ENCODE measurements around the gene ASTL. TPM values are rescaled to one million over a fixed set of nuclear protein-coding genes. Genes with fewer than 3 reads are reported as not detected.

Gene ASTL
- total RNA-seq, 1 donor from 2014 or later: not detected

DNA sequence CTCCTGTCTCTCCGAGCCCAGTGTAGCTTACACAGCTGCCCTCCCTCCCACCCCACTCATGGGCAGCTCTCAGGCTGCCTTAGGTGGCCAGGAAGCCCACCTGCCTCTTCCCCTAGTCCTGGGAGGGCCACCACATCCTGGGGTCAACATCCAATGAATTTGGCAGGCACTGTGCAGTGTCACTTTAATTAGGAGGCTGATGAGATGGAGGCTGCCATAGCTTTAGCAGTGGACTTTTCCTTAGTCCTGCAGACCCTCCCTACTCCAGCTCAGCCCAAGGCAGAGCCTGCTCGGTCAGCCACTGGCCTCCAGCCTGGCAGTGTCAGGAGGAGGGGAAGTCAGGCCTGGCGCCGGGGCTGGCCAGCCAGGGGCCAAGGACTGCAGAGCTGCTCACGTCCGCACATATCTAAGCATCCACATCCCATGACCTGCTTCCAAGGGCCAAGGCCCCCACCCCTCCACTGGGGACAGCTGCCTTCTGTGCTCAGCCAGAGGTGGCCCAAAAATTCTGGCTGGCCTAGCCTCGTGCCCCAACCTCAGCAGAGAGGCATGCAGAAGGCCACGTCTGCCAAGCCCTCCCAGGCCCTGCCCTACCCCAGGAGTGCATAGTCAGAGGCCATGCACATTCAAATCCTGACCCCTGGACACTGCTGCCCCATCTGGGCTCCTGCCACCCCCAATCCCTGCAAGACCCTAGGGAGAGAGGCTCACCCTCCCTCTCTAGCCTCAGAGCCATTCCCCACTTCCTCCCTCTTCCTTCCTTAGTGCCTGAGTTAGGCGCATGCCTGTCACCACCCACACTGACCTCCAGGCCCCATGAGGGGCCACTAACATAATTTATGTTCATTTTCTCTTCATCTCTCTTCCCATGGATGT is 55.0 kb downstream of the ASTL start:
- H3K4me3 ChIP-seq (ENCODE audit: low read depth, low read length): no peak overlapping the region
- no peak for DNase-seq (ENCODE audit: low read depth)
- H3K27me3 ChIP-seq (ENCODE audit: control insufficient read depth, insufficient read depth, low read length): no peaks in the 10 kb centered on the region
- TF ChIP-seq, protein P1, sequence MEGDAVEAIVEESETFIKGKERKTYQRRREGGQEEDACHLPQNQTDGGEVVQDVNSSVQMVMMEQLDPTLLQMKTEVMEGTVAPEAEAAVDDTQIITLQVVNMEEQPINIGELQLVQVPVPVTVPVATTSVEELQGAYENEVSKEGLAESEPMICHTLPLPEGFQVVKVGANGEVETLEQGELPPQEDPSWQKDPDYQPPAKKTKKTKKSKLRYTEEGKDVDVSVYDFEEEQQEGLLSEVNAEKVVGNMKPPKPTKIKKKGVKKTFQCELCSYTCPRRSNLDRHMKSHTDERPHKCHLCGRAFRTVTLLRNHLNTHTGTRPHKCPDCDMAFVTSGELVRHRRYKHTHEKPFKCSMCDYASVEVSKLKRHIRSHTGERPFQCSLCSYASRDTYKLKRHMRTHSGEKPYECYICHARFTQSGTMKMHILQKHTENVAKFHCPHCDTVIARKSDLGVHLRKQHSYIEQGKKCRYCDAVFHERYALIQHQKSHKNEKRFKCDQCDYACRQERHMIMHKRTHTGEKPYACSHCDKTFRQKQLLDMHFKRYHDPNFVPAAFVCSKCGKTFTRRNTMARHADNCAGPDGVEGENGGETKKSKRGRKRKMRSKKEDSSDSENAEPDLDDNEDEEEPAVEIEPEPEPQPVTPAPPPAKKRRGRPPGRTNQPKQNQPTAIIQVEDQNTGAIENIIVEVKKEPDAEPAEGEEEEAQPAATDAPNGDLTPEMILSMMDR (IDR thresholded peaks at IDR 0.05; ENCODE audit: insufficient read depth, low read length, poor library complexity, severe bottlenecking): no peak
- H3K36me3 ChIP-seq (ENCODE audit: control insufficient read depth, insufficient read depth, low read length): no peaks in the 10 kb centered on the region

DNA sequence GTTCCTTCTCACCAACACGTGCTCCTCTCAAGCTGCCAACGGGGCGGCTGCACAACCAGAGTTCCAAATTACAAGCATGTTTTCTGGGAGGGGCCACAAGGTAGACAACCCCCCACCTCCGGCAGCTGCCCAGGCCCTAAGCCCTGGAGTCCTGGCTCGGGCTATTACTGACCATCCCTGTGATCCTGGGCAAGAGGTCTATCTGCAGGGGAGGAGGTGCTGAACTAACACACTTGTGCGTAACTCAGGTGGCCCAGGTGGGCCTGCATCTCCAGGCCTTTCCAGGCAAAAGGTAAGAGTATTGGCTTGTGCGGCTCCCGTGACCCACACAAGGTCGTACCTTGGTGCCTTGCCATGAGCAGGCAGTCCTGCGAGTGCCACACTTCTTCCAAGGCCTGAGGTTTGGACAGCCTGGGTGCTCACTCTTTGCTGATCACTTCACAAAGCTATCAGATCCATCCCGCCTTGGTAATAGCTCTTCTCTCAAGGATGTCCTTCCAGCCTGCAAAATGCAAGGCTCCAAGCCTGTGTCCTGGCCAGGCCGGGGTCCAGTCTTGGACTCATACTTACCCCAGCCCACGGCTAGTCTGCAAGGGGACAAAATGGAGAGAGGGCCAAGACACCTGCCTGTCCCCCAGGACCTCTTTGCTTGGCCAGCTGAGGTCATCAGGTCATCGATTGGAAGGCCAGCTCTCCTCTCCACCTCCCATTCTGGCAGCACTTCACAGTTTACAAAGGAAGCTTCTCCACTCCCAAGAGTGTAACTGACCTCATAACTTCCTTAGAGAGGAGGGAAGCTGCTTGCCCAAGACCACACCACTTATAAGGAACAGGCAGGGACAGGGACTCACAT is 55.9 kb downstream of the ASTL start:
- no peak overlapping the region for H3K4me3 ChIP-seq (ENCODE audit: low read depth, low read length)
- TF ChIP-seq, protein P1 (IDR thresholded peaks at IDR 0.05; ENCODE audit: insufficient read depth, low read length, poor library complexity, severe bottlenecking): no peak
- no peak for DNase-seq (ENCODE audit: low read depth)

DNA sequence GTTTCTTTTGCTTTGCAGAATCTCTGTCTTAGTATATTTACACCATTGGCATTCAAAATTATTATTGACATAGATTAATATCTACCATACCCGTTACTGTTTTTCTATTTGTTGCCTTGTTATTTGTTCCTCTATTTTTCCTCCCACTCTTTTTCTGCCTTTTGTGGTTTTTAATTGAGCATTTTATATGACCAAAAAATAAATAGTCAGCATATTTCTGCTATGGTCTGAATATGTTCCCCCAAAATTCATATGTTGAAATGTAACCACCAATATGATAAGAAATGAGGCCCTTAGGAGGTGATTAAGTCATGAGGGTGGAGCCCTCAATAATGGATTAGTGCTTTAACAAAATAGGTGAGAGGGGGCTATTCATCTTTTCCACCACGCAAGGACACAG is 57.3 kb downstream of the ASTL start:
- no peak for DNase-seq (ENCODE audit: low read depth)
- no peak overlapping the region for H3K4me3 ChIP-seq (ENCODE audit: low read depth, low read length)
- no peaks in the 10 kb centered on the region for H3K36me3 ChIP-seq (ENCODE audit: control insufficient read depth, insufficient read depth, low read length)
- no peaks in the 10 kb centered on the region for H3K27me3 ChIP-seq (ENCODE audit: control insufficient read depth, insufficient read depth, low read length)
- TF ChIP-seq, protein P1 (IDR thresholded peaks at IDR 0.05; ENCODE audit: insufficient read depth, low read length, poor library complexity, severe bottlenecking): no peak

More for the DNA sequence above, 55.9 kb downstream of the ASTL start:
- Histone ChIP-seq H3K27me3 (ENCODE audit: control insufficient read depth, insufficient read depth, low read length) (no peaks in the 10 kb centered on the region), H3K36me3 (ENCODE audit: control insufficient read depth, insufficient read depth, low read length) (no peaks in the 10 kb centered on the region)

DNA sequence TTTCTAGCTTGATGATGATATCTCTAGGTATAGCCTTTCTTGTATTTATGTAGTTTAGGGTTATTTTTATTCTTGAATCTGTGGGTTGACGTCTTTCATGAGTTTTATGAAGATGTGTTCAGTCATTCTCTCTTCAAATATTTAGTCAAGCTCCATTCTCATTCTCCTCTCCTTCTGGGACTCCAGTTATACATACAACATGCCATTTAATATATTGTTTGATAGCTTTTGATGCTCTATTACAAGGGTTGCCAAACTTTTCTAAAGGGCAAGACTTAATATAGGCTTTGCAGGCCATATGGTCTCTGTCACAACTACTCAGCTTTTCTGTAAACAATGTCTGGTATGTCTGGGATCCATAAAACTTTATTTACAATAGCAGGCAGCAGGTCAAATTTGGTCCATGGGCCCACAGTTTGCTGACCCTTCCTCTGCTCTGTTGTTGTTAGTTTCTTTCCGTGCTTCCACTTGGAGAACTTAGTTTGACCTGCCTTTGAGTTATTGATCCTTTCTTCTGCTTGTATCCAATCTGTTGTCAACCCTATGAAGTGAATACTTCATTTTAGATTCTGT is 63.0 kb downstream of the ASTL start:
- TF ChIP-seq, protein P1 (IDR thresholded peaks at IDR 0.05; ENCODE audit: insufficient read depth, low read length, poor library complexity, severe bottlenecking): no peak
- H3K27me3 ChIP-seq (ENCODE audit: control insufficient read depth, insufficient read depth, low read length): peaks cover 15% of the 10 kb centered on the region
- no peaks in the 10 kb centered on the region for H3K36me3 ChIP-seq (ENCODE audit: control insufficient read depth, insufficient read depth, low read length)
- H3K4me3 ChIP-seq (ENCODE audit: low read depth, low read length): no peak overlapping the region
- DNase-seq (ENCODE audit: low read depth): no peak

DNA sequence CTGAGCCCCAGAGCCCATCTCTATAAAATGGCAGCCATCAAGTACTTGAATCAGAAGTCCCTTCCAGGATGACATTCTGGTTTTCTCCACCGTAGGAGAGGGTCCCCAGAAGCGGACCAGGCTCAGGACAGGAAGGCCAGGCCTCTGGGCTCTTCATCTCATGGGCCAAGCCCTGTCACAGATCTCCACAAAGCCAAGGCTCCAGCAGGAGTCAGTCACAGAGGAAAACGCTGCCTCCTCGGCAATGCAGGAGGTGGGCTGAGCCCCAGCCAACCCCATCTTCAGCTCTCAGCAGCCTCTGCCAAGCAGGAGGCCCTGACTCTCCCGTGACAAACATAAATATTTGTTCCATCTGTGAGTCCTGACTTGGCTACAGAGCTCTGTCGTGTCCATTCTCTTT is 64.1 kb downstream of the ASTL start:
- no peak for DNase-seq (ENCODE audit: low read depth)
- Histone ChIP-seq H3K36me3 (ENCODE audit: control insufficient read depth, insufficient read depth, low read length) (no peaks in the 10 kb centered on the region), H3K4me3 (ENCODE audit: low read depth, low read length) (no peak overlapping the region), H3K27me3 (ENCODE audit: control insufficient read depth, insufficient read depth, low read length) (peaks cover 15% of the 10 kb centered on the region)
- TF ChIP-seq, protein P1 (IDR thresholded peaks at IDR 0.05; ENCODE audit: insufficient read depth, low read length, poor library complexity, severe bottlenecking): no peak

Data from kidney epithelial cell (primary cell).